ENCODE results near the gene APBA2. TPM values are rescaled to one million over a fixed set of nuclear protein-coding genes. Genes with fewer than 3 reads are reported as not detected.
A peak's percentile ranks its signal among the peaks of the same experiment; 100 is the strongest.

APBA2 gene
- total RNA-seq, 6 donors from 2014 or later = 3.2 to 7.9 (median 6.0) TPM

- H3K4me3 ChIP-seq = no peak overlapping the region
- peak in 1 of 2 donors; percentile 32 for ATAC-seq (ENCODE audit: low FRiP score in 2 of 2)
- no peaks in the 10 kb centered on the region for H3K4me1 ChIP-seq
- no peaks in the 10 kb centered on the region for H3K27me3 ChIP-seq
- WGBS, 2 donors = 81 to 82% methylated on average over 8 to 13 of the region's 13 CpGs
- no peaks in the 10 kb centered on the region for H3K9me3 ChIP-seq
- no peak for DNase-seq
- H3K36me3 ChIP-seq = no peaks in the 10 kb centered on the region
- TF ChIP-seq CTCF (IDR thresholded peaks at IDR 0.05) = no peak
- TF ChIP-seq POLR2AphosphoS5 (IDR thresholded peaks at IDR 0.05) = no peak
- no peak for TF ChIP-seq EP300 (IDR thresholded peaks at IDR 0.05)
- no peak overlapping the region for H3K27ac ChIP-seq
These were observed 93.6 kb downstream of the APBA2 start for GRCh38 chr15:28979208-28979841.

GRCh38 chr15:28980709-28981350, 95.1 kb downstream of the APBA2 start:
- ATAC-seq (ENCODE audit: low FRiP score in 2 of 2) (no peak), DNase-seq (no peak)

GRCh38 chr15:28981351-28981720, 95.6 kb downstream of the APBA2 start:
- no peak for TF ChIP-seq POLR2A (IDR thresholded peaks at IDR 0.05)
- no peak for TF ChIP-seq EP300 (IDR thresholded peaks at IDR 0.05)
- no peak for TF ChIP-seq CTCF (IDR thresholded peaks at IDR 0.05)
- TF ChIP-seq POLR2AphosphoS5 (IDR thresholded peaks at IDR 0.05) = no peak
- Histone ChIP-seq H3K4me1 (peaks cover 0 to 7% (median 0%) of the 10 kb centered on the region in 4 donors), H3K4me3 (no peak overlapping the region), H3K36me3 (no peaks in the 10 kb centered on the region), H3K27ac (no peak overlapping the region), H3K27me3 (no peaks in the 10 kb centered on the region), H3K9me3 (no peaks in the 10 kb centered on the region)
- DNase-seq = no peak
- ATAC-seq (ENCODE audit: low FRiP score in 2 of 2) = no peak

More at GRCh38 chr15:28980709-28981350, 95.1 kb downstream of the APBA2 start:
- TF ChIP-seq CTCF (IDR thresholded peaks at IDR 0.05) = no peak
- TF ChIP-seq POLR2A (IDR thresholded peaks at IDR 0.05) = no peak
- no peak for TF ChIP-seq EP300 (IDR thresholded peaks at IDR 0.05)
- TF ChIP-seq POLR2AphosphoS5 (IDR thresholded peaks at IDR 0.05) = no peak
- Histone ChIP-seq H3K27ac (no peak overlapping the region), H3K4me3 (no peak overlapping the region), H3K36me3 (no peaks in the 10 kb centered on the region), H3K4me1 (peaks cover 0 to 2% (median 0%) of the 10 kb centered on the region in 4 donors), H3K27me3 (no peaks in the 10 kb centered on the region), H3K9me3 (no peaks in the 10 kb centered on the region)
- WGBS, 2 donors = 71 to 78% methylated on average over 3 of the region's 3 CpGs

GRCh38 chr15:28981921-28982320, 96.1 kb downstream of the APBA2 start:
- Histone ChIP-seq H3K4me3 (no peak overlapping the region), H3K9me3 (no peaks in the 10 kb centered on the region), H3K4me1 (peaks cover 0 to 7% (median 0%) of the 10 kb centered on the region in 4 donors), H3K27ac (no peak overlapping the region), H3K36me3 (no peaks in the 10 kb centered on the region), H3K27me3 (no peaks in the 10 kb centered on the region)
- TF ChIP-seq CTCF (IDR thresholded peaks at IDR 0.05) = no peak
- TF ChIP-seq POLR2AphosphoS5 (IDR thresholded peaks at IDR 0.05) = no peak
- no peak for TF ChIP-seq POLR2A (IDR thresholded peaks at IDR 0.05)
- no peak for TF ChIP-seq EP300 (IDR thresholded peaks at IDR 0.05)
- DNase-seq (no peak), ATAC-seq (ENCODE audit: low FRiP score in 2 of 2) (no peak)
- WGBS, 2 donors = 88 to 92% methylated on average over 4 of the region's 4 CpGs

- Histone ChIP-seq H3K36me3 (no peaks in the 10 kb centered on the region), H3K4me3 (no peak overlapping the region), H3K9me3 (no peaks in the 10 kb centered on the region), H3K27ac (no peak overlapping the region), H3K27me3 (no peaks in the 10 kb centered on the region), H3K4me1 (peaks cover 0 to 7% (median 0%) of the 10 kb centered on the region in 4 donors)
- DNase-seq (no peak), ATAC-seq (ENCODE audit: low FRiP score in 2 of 2) (no peak)
- no peak for TF ChIP-seq CTCF (IDR thresholded peaks at IDR 0.05)
- TF ChIP-seq POLR2A (IDR thresholded peaks at IDR 0.05) = no peak
- TF ChIP-seq EP300 (IDR thresholded peaks at IDR 0.05) = no peak
- no peak for TF ChIP-seq POLR2AphosphoS5 (IDR thresholded peaks at IDR 0.05)
- WGBS, 2 donors = 92 to 97% methylated on average over 6 of the region's 6 CpGs
These were observed 97.1 kb downstream of the APBA2 start for GRCh38 chr15:28982886-28983285.

Data from upper lobe of left lung (tissue), 6 donors.